GM04503 (cell line): Measurements from ENCODE around the gene LRRIQ1.

Experiments
- DNase-seq: peaks from one replicate; pipeline ENCODE4 v3.0.0-alpha.2; 2012; ENCODE audit warnings: low read depth

The LRRIQ1 gene

GRCh38 chr12:85060916-85061315 is 24.8 kb downstream of the LRRIQ1 start:
- no peak for DNase-seq

GRCh38 chr12:85065837-85066482 is 29.8 kb downstream of the LRRIQ1 start:
- no peak for DNase-seq

- no peak for DNase-seq
Observed at GRCh38 chr12:85072826-85073225, 36.7 kb downstream of the LRRIQ1 start.

GRCh38 chr12:85076688-85077430 is 40.7 kb downstream of the LRRIQ1 start:
- peak; percentile 40 for DNase-seq

GRCh38 chr12:85085066-85085465 is 48.9 kb downstream of the LRRIQ1 start:
- DNase-seq, result no peak

- DNase-seq, result no peak
Observed at GRCh38 chr12:85089792-85090191, 53.6 kb downstream of the LRRIQ1 start.

GRCh38 chr12:85092814-85093370 is 56.7 kb downstream of the LRRIQ1 start:
- no peak for DNase-seq

GRCh38 chr12:85095501-85095900 is 59.4 kb downstream of the LRRIQ1 start:
- DNase-seq, result no peak

- no peak for DNase-seq
Observed at GRCh38 chr12:85130646-85131045, 94.5 kb downstream of the LRRIQ1 start.

- DNase-seq, result no peak
Observed at GRCh38 chr12:85138833-85139232, 102.7 kb downstream of the LRRIQ1 start.

GRCh38 chr12:85147331-85147730 is 111.2 kb downstream of the LRRIQ1 start:
- DNase-seq, result no peak

- no peak for DNase-seq
Observed at GRCh38 chr12:85152311-85152729, 116.2 kb downstream of the LRRIQ1 start.

- DNase-seq, result no peak
Observed at GRCh38 chr12:85155791-85156190, 119.6 kb downstream of the LRRIQ1 start.

- no peak for DNase-seq
Observed at GRCh38 chr12:85156569-85156968, 120.4 kb downstream of the LRRIQ1 start.

- DNase-seq, result no peak
Observed at GRCh38 chr12:85157035-85157603, 121.0 kb downstream of the LRRIQ1 start.

GRCh38 chr12:85163752-85164321 is 127.7 kb downstream of the LRRIQ1 start:
- no peak for DNase-seq

- no peak for DNase-seq
Observed at GRCh38 chr12:85179680-85180270, 143.6 kb downstream of the LRRIQ1 start.

GRCh38 chr12:85182699-85183098 is 146.5 kb downstream of the LRRIQ1 start:
- DNase-seq, result no peak

GRCh38 chr12:85183855-85184254 is 147.7 kb downstream of the LRRIQ1 start:
- no peak for DNase-seq

GRCh38 chr12:85186236-85186635 is 150.1 kb downstream of the LRRIQ1 start:
- DNase-seq, result no peak

- DNase-seq, result no peak
Observed at GRCh38 chr12:85188619-85189018, 152.5 kb downstream of the LRRIQ1 start.

- no peak for DNase-seq
Observed at GRCh38 chr12:85190728-85191127, 154.6 kb downstream of the LRRIQ1 start.
